GM12878 (cell line): ENCODE data around the gene ZBTB16.

Experiments
- CREB1 ChIP-seq: IDR thresholded peaks from 2 replicates; pipeline ENCODE4 v1.6.1; 2012; ENCODE audit warnings: low read depth, mild to moderate bottlenecking, inconsistent platforms
- CTCF ChIP-seq, 3 experiments: IDR thresholded peaks in 2 of 3; conservative IDR thresholded peaks in 1 of 3; 2 replicates each; pipeline ENCODE4 v1.5.1; 2011; ENCODE audit warnings: low read depth in 3 of 3, low read length in 3 of 3, mild to moderate bottlenecking in 3 of 3, control low read depth in 2 of 3, moderate library complexity in 2 of 3, inconsistent platforms in 1 of 3, mixed read lengths in 1 of 3; ENCODE audit not compliant: control insufficient read depth in 2 of 3, insufficient read depth in 1 of 3; ENCODE audit errors: extremely low read depth in 1 of 3
- POLR2A ChIP-seq: IDR thresholded peaks from 2 replicates; pipeline ENCODE4 v1.6.1; 2011; ENCODE audit warnings: low read depth, mild to moderate bottlenecking, low read length

GRCh38 chr11:114148013-114148382 lies 88.5 kb downstream of the ZBTB16 start:
- no peak for TF ChIP-seq CREB1
- TF ChIP-seq POLR2A, result no peak
- no peak for TF ChIP-seq CTCF (IDR thresholded peaks at IDR 0.05 in 2 of 3, conservative IDR thresholded peaks at IDR 0.05 in 1 of 3; ENCODE audit: control insufficient read depth in 2 of 3, extremely low read depth in 1 of 3, insufficient read depth in 1 of 3, low read depth in 3 of 3, low read length in 3 of 3)
